Right lobe of liver (tissue), 4 donors: Measurements from ENCODE around the gene NEGR1.

Source experiments
- POLR2A ChIP-seq: fragments of 450-650 bp; IDR thresholded peaks from one replicate; pipeline ENCODE4 v1.6.1; 2017; ENCODE audit warnings: antibody characterized with exemption, mild to moderate bottlenecking
- TF ChIP-seq, protein P1 (sequence below), 4 donors: fragments of 200-600 bp in 3 of 4; fragments of 450-650 bp in 1 of 4; IDR thresholded peaks; one replicate each; pipeline versions ENCODE4 v1.5.1 to v1.8.0; 2016 to 2022; ENCODE audit warnings: antibody characterized with exemption in 4 of 4, mild to moderate bottlenecking in 2 of 4
- donor health status: DM: no; HTN: no; CAD: no.
- donor health status: DM: no; HTN: no; CAD: no.
- donor health status: DM: no; HTN: yes; CAD: no.

GRCh38 chr1:72296501-72296900, 14.2 kb upstream of the NEGR1 start:
- TF ChIP-seq, protein P1, sequence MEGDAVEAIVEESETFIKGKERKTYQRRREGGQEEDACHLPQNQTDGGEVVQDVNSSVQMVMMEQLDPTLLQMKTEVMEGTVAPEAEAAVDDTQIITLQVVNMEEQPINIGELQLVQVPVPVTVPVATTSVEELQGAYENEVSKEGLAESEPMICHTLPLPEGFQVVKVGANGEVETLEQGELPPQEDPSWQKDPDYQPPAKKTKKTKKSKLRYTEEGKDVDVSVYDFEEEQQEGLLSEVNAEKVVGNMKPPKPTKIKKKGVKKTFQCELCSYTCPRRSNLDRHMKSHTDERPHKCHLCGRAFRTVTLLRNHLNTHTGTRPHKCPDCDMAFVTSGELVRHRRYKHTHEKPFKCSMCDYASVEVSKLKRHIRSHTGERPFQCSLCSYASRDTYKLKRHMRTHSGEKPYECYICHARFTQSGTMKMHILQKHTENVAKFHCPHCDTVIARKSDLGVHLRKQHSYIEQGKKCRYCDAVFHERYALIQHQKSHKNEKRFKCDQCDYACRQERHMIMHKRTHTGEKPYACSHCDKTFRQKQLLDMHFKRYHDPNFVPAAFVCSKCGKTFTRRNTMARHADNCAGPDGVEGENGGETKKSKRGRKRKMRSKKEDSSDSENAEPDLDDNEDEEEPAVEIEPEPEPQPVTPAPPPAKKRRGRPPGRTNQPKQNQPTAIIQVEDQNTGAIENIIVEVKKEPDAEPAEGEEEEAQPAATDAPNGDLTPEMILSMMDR (IDR thresholded peaks at IDR 0.05): no peak
- no peak for TF ChIP-seq POLR2A
